Measurements from ENCODE around the gene TRIM42.

Gene TRIM42

GRCh38 chr3:140695361-140696061, 17.6 kb downstream of the TRIM42 start:
- TF ChIP-seq FOXP2 (optimal IDR thresholded peaks at IDR 0.05; ENCODE audit: borderline replicate concordance, extremely low read depth, extremely low read length, insufficient read depth) (no peak), POLR2AphosphoS5 (IDR thresholded peaks at IDR 0.05; ENCODE audit: low read depth, low read length) (no peak), TAF1 (IDR thresholded peaks at IDR 0.05; ENCODE audit: borderline replicate concordance, insufficient read depth, low read length) (no peak), SIN3A (IDR thresholded peaks at IDR 0.05; ENCODE audit: borderline replicate concordance, insufficient read depth, low read length) (no peak)
- TF ChIP-seq, protein P1, sequence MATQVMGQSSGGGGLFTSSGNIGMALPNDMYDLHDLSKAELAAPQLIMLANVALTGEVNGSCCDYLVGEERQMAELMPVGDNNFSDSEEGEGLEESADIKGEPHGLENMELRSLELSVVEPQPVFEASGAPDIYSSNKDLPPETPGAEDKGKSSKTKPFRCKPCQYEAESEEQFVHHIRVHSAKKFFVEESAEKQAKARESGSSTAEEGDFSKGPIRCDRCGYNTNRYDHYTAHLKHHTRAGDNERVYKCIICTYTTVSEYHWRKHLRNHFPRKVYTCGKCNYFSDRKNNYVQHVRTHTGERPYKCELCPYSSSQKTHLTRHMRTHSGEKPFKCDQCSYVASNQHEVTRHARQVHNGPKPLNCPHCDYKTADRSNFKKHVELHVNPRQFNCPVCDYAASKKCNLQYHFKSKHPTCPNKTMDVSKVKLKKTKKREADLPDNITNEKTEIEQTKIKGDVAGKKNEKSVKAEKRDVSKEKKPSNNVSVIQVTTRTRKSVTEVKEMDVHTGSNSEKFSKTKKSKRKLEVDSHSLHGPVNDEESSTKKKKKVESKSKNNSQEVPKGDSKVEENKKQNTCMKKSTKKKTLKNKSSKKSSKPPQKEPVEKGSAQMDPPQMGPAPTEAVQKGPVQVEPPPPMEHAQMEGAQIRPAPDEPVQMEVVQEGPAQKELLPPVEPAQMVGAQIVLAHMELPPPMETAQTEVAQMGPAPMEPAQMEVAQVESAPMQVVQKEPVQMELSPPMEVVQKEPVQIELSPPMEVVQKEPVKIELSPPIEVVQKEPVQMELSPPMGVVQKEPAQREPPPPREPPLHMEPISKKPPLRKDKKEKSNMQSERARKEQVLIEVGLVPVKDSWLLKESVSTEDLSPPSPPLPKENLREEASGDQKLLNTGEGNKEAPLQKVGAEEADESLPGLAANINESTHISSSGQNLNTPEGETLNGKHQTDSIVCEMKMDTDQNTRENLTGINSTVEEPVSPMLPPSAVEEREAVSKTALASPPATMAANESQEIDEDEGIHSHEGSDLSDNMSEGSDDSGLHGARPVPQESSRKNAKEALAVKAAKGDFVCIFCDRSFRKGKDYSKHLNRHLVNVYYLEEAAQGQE (IDR thresholded peaks at IDR 0.05; ENCODE audit: insufficient read depth in 1 of 2, low read depth in 2 of 2, low read length in 2 of 2): no peak

DNA sequence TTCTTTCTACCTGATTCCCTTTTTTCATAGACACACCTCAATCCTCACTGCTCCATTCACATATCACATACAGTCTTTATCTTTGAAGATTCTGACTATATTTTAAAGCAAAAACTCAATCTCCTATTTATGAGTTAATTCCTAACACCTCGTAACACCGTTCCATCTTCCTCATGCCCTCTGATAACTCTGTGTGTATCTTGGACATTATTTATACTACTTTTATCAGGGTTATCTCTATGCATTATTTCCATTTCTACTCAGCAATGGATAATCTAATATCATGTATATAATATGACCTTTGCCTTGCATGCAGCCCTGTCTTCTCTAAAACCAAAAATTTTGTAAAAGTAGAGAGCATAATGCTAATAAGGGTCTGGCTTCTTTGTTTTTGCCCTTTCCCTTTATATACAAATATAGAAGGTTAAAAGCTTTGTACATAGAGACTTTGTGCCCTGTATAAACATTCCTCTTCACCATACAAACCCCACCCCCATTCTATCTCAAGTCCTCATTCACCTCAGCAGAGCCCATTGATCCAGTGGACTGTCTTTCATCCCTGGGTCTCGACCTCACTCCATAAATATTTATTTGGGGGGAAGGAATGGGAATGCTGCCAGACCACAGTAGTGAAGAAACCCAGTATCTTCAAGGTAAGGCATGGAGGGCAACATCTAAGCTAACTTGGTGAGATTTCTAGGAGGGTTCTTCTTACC, 21.8 kb downstream of the TRIM42 start:
- TF ChIP-seq POLR2AphosphoS5 (IDR thresholded peaks at IDR 0.05; ENCODE audit: low read depth, low read length) (no peak), TAF1 (IDR thresholded peaks at IDR 0.05; ENCODE audit: borderline replicate concordance, insufficient read depth, low read length) (no peak), SIN3A (IDR thresholded peaks at IDR 0.05; ENCODE audit: borderline replicate concordance, insufficient read depth, low read length) (no peak), FOXP2 (optimal IDR thresholded peaks at IDR 0.05; ENCODE audit: borderline replicate concordance, extremely low read depth, extremely low read length, insufficient read depth) (no peak)
- TF ChIP-seq, protein P1 (IDR thresholded peaks at IDR 0.05; ENCODE audit: insufficient read depth in 1 of 2, low read depth in 2 of 2, low read length in 2 of 2): no peak

- TF ChIP-seq TAF1 (IDR thresholded peaks at IDR 0.05; ENCODE audit: borderline replicate concordance, insufficient read depth, low read length) (no peak), POLR2AphosphoS5 (IDR thresholded peaks at IDR 0.05; ENCODE audit: low read depth, low read length) (no peak), FOXP2 (optimal IDR thresholded peaks at IDR 0.05; ENCODE audit: borderline replicate concordance, extremely low read depth, extremely low read length, insufficient read depth) (no peak), SIN3A (IDR thresholded peaks at IDR 0.05; ENCODE audit: borderline replicate concordance, insufficient read depth, low read length) (no peak)
- TF ChIP-seq, protein P1 (IDR thresholded peaks at IDR 0.05; ENCODE audit: insufficient read depth in 1 of 2, low read depth in 2 of 2, low read length in 2 of 2): no peak
These were observed 24.4 kb downstream of the TRIM42 start for GRCh38 chr3:140702281-140702680.

DNA sequence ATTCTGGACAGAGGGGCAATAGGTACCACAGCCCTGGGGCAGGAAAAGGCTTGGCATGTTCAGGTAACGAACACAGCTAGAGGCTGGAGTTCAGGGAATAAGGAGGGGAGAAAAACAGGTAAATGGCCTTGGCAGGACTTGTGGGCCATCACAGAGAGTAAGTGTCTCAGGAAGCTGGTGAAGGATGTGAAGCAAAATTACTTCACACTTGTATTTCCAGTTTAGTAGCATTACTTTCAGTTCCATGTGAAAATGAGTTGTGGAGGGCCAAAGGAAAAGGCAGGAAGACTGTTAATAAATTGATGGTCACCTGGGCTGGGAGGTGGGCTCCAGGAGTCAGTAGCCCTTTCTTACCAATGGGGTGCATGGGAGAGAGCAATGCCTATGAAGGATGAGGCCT, 25.6 kb downstream of the TRIM42 start:
- no peak for TF ChIP-seq TAF1 (IDR thresholded peaks at IDR 0.05; ENCODE audit: borderline replicate concordance, insufficient read depth, low read length)

- TF ChIP-seq TAF1 (IDR thresholded peaks at IDR 0.05; ENCODE audit: borderline replicate concordance, insufficient read depth, low read length): no peak
- no peak for TF ChIP-seq POLR2AphosphoS5 (IDR thresholded peaks at IDR 0.05; ENCODE audit: low read depth, low read length)
- no peak for TF ChIP-seq FOXP2 (optimal IDR thresholded peaks at IDR 0.05; ENCODE audit: borderline replicate concordance, extremely low read depth, extremely low read length, insufficient read depth)
- TF ChIP-seq SIN3A (IDR thresholded peaks at IDR 0.05; ENCODE audit: borderline replicate concordance, insufficient read depth, low read length): no peak
- TF ChIP-seq, protein P1 (IDR thresholded peaks at IDR 0.05; ENCODE audit: insufficient read depth in 1 of 2, low read depth in 2 of 2, low read length in 2 of 2): no peak
These were observed 26.9 kb downstream of the TRIM42 start for GRCh38 chr3:140704733-140705132.

Measured in PFSK-1 (cell line).